ENCODE results near the gene CLEC3B.
"Not testable (repeated sequence)": the region's sequence is repeated elsewhere in the genome, so short reads cannot be mapped to it uniquely, and the experiment has no call there.

The CLEC3B gene

DNA sequence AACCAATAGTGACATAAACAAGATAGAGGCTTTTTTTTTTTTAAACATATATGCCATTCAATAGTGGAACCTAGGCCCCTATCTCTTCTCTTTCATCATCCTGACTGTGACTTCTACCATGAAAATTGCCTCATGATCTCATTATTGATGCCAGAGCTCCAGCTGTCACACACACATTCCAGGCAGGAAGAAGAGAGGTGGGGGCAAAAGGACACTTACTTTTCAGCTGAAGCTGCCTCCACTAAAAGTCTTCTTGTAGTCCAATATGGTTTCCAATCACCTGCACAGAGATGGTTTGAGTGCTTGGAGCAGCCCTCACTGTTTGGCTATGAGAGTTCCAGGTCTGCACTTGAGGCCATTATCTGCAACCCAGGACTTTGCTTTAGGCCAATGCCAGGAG is 45.0 kb downstream of the CLEC3B start:
- DNase-seq: no peak

DNA sequence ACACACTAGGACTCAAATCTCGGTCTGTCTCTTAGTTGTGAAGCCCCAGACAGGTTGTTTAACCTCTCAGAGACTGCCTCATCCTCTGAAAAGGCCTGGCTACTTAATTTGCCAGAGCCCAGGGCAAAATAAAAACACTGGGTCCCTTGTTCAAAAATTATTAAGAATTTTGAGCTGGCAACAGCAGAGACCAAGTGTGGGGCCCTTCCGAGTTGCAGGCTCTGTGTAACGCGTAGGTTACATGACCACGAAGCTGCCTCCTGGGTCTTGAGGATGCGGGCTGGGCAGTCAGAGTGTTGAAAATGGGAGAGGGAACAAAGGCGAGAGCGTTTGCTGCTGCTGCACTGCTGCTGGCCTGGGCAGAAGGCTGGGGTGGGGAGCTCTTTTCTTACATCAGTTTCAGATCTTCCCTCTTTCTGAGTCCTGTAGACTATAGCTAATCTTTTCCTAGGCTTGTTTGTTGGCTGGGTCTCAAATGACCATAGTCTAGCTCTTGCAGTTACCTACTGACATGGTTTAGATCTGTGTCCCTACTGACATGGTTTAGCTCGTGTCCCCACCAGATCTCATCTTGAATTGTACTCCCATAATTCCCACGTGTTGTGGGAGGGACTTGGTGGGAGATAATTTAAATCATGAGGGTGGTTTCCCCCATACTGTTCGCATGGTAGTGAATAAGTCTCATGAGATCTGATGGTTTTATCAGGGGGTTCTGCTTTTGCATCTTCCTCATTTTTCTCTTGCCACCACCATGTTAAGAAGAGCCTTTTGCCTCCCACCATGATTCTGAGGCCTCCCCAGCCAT is 49.9 kb downstream of the CLEC3B start:
- DNase-seq: no peak

- DNase-seq: not testable (repeated sequence)
Observed at GRCh38 chr3:45078256-45078655, 52.2 kb downstream of the CLEC3B start.

GRCh38 chr3:45078910-45079522 is 52.9 kb downstream of the CLEC3B start:
- no peak for DNase-seq

DNA sequence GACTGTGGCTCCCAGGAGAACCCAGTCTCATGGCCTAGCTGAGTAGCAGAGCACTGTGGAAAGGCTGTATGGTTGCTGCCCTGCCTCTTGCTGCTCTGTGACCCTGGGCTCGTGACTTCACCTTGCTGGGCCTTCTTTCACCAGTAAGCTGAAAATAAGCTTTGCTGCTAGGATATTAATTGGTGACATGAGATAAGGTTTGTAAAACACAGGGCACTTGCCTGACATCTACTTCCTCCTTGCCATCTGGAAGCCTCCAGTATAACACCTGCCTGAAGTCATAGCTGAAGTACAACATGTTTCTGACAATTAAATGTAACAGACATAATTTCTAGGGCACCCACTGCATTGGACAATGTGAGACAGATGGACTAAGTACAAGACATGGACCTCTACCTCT is 53.6 kb downstream of the CLEC3B start:
- DNase-seq: no peak

DNA sequence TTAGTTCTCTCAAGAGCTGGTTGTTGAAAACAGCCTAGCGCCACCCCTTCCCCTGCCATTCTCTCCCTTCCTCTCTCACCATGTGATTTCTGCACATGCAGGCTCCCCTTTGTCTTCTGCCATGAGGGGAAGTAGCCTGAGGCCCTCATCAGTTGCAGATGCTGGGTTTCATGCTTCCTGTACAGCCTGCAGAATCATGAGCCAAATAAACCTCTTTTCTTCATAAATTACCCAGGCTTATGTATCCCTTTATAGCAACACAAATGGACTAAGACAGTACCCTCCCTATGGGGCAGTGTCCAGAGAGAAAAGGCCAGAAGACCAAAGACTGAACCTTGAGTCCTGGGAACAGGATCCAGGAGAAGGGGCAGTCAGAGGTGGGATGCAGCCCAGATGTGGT is 54.7 kb downstream of the CLEC3B start:
- no peak for DNase-seq

DNA sequence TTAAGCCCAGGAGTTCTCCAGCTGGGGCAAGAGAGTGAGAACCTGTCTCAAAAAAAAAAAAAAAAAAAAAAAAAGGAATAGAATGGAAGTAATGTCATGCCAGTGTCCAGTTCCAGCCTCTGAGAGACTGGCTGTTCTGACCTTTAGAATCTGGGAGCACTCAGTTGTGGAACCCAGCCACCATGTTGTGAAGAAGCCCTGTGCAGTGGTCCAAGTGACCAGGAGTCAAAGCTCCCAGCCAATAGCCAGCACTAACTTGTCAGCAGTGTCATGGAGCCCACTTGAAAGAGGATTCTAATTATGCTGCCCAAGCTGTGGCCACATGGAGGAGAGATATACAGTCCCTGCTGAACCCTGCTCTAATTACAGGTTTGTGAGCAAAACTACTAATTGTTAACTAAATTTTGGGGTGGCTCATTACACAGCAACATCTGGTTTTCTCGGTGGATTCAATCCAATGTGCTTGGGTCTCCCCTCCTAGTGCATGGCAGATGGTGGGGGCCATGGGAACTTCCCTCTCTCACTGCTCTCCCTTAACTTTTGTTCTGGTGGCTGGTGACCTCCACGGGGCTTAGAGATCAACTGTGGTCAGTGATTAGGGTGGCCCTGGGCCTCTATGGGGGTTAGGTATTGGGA is 55.5 kb downstream of the CLEC3B start:
- no peak for DNase-seq

DNA sequence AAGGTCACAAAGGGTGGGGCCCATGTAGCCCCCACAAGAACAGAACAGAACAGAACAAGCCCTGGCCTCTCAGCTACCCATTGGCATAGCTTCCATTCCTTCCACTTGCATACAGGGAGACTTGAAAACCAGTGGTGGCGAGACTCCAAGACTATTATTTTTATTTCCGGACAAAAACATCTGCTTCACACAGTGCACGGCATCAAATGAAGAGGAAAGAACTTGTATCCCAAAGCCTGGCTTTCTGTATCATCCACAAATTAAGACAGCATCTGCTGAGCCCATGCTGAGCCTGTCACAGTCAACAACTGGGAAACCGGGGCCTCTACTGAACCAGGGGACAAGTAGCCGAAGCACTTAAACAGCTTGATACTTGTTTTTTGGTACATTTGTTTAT is 56.0 kb downstream of the CLEC3B start:
- DNase-seq: no peak

- no peak for DNase-seq
Observed at GRCh38 chr3:45083023-45083422, 56.9 kb downstream of the CLEC3B start.

DNA sequence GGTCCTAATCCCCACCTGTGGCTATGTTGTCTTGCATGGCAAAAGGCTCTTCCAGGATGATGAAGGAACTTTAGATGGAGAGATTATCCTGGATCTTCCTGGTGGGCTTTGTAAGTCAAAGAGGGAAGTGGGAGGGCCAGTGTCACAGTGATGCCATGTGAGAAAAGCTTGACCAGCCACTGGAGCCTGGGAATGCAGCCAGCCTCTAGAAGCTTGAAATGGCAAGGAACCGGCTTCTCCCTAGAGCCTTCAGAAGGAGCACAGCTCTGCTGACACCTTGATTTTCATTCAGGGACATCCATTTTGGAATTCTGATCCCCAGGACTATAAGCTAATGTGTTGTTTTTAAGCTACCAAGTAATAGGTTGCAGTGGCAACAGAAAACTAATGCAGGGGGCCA is 58.3 kb downstream of the CLEC3B start:
- no peak for DNase-seq

DNA sequence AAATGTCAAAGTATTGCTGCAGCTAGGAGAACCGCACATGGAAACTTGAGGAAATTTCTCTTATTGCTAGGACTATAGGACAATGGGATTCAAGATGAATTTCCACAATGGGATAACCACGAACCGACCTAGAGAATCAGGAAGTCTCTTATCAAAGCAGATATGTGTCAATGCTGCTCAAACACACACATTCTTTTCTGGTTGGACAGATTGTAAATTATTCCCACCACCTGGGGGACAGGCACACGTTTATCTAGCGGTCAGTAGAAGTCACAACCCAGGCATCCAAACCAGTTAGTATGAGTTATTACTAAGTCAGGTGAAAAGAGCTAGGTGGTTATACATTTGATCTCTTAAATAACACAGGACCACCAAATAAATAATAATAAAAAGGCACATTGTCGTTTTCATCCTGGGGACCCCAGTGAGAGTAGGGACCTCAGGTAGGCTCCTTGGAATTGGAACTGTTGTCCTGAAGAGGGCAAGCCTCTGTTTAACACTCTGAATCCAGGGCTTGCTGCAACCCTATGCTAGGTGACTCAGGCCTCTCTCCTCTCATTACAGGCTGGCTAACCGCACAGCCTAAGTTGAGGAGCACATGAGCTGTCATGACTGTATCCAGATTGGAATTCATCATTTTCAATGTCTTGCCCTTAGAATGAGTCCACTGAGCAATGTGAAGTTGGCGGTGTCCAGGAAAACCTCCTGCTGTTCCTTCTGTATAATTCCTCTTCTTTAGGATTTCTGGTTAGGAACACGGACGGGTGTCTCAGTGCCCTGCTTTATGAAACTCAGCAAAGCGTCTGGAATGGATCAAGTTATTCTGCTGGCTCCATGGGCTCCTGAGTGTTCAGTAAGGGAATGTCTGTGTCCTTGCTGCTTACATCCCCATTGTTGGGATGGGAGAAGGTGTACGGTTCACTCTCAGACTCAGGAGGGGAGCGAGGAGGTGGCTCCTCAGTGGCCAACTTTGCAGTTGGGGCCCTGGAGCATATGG is 59.0 kb downstream of the CLEC3B start:
- DNase-seq: no peak

Data from DMS153 (cell line).